ENCODE measurements around the gene DENND6B.
"Not testable (repeated sequence)": the region's sequence is repeated elsewhere in the genome, so short reads cannot be mapped to it uniquely, and the experiment has no call there.

The DENND6B gene

GRCh38 chr22:50322382-50323104, 4.3 kb downstream of the DENND6B start:
- H3K27me3 Mint-ChIP-seq; H3K4me1 Mint-ChIP-seq (ENCODE audit: low read depth); H3K9me3 Mint-ChIP-seq (ENCODE audit: low read depth); H3K36me3 Mint-ChIP-seq; H3K4me3 Mint-ChIP-seq; H3K27ac Mint-ChIP-seq: not testable (repeated sequence)

GRCh38 chr22:50320671-50321325, 6.0 kb downstream of the DENND6B start:
- Mint-ChIP-seq H3K4me3 (no peak overlapping the region), H3K27ac (no peak overlapping the region), H3K27me3 (no peaks in the 10 kb centered on the region), H3K9me3 (ENCODE audit: low read depth) (no peaks in the 10 kb centered on the region), H3K4me1 (ENCODE audit: low read depth) (peaks cover under 1% of the 10 kb centered on the region), H3K36me3 (no peaks in the 10 kb centered on the region)

- H3K4me3 Mint-ChIP-seq, result no peak overlapping the region
- peaks cover 4% of the 10 kb centered on the region for H3K4me1 Mint-ChIP-seq (ENCODE audit: low read depth)
- no peak overlapping the region for H3K27ac Mint-ChIP-seq
- no peaks in the 10 kb centered on the region for H3K27me3 Mint-ChIP-seq
- no peaks in the 10 kb centered on the region for H3K36me3 Mint-ChIP-seq
- H3K9me3 Mint-ChIP-seq (ENCODE audit: low read depth), result no peaks in the 10 kb centered on the region
Measured at GRCh38 chr22:50320116-50320515, 6.7 kb downstream of the DENND6B start.

- Mint-ChIP-seq H3K27ac (no peak overlapping the region), H3K4me3 (no peak overlapping the region), H3K36me3 (no peaks in the 10 kb centered on the region), H3K4me1 (ENCODE audit: low read depth) (peaks cover 7% of the 10 kb centered on the region), H3K9me3 (ENCODE audit: low read depth) (no peaks in the 10 kb centered on the region), H3K27me3 (no peaks in the 10 kb centered on the region)
Measured at GRCh38 chr22:50319503-50319951, 7.3 kb downstream of the DENND6B start.

DNA sequence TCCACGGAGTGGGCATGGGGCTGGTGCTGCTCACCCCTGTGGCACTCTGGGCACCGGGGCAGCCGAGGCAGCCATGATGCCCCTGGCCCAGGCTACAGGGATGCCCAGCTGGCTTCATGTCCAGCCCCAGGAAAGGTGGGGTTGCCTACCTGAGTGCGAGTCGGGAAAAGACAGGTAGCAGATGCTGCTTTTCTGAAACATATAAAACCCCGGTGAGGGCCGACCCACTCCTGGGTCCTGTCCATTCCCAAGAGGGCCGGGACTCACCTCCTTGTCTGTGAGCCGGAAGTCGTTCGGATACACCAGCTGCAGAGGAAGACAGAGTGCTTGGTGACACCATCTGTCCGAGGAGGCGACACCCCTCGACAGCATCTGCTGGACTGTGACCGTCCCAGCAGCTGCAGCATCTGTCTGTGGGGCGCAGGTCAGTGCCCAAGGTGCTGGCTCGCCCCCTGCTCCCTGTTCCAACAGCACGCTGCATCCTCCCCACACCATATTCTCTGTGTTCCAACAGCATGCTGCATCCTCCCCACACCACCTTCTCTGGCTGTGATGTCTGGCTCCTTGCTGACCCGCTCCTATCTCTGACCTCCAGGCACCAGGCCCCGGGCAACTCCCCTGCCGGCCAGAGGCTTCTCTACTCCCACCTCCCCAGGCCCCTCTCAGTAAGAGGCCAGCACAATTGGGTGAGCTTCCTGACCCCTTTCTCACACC, 8.0 kb downstream of the DENND6B start:
- no peaks in the 10 kb centered on the region for H3K9me3 Mint-ChIP-seq (ENCODE audit: low read depth)
- no peak overlapping the region for H3K4me3 Mint-ChIP-seq
- H3K4me1 Mint-ChIP-seq (ENCODE audit: low read depth), result peaks cover 14% of the 10 kb centered on the region
- no peak overlapping the region for H3K27ac Mint-ChIP-seq
- no peaks in the 10 kb centered on the region for H3K36me3 Mint-ChIP-seq
- H3K27me3 Mint-ChIP-seq, result no peaks in the 10 kb centered on the region

GRCh38 chr22:50318356-50318697, 8.5 kb downstream of the DENND6B start:
- no peaks in the 10 kb centered on the region for H3K9me3 Mint-ChIP-seq (ENCODE audit: low read depth)
- H3K27ac Mint-ChIP-seq, result no peak overlapping the region
- H3K4me1 Mint-ChIP-seq (ENCODE audit: low read depth), result peaks cover 16% of the 10 kb centered on the region
- H3K27me3 Mint-ChIP-seq, result no peaks in the 10 kb centered on the region
- H3K4me3 Mint-ChIP-seq, result no peak overlapping the region
- no peaks in the 10 kb centered on the region for H3K36me3 Mint-ChIP-seq

- Mint-ChIP-seq H3K27me3 (no peaks in the 10 kb centered on the region), H3K27ac (no peak overlapping the region), H3K4me1 (ENCODE audit: low read depth) (peaks cover 16% of the 10 kb centered on the region), H3K4me3 (no peak overlapping the region), H3K9me3 (ENCODE audit: low read depth) (no peaks in the 10 kb centered on the region), H3K36me3 (no peaks in the 10 kb centered on the region)
Measured at GRCh38 chr22:50317674-50318073, 9.1 kb downstream of the DENND6B start.

- H3K4me1 Mint-ChIP-seq (ENCODE audit: low read depth), result peaks cover 16% of the 10 kb centered on the region
- H3K27ac Mint-ChIP-seq, result no peak overlapping the region
- H3K4me3 Mint-ChIP-seq, result no peak overlapping the region
- no peaks in the 10 kb centered on the region for H3K27me3 Mint-ChIP-seq
- no peaks in the 10 kb centered on the region for H3K36me3 Mint-ChIP-seq
- H3K9me3 Mint-ChIP-seq (ENCODE audit: low read depth), result no peaks in the 10 kb centered on the region
Measured at GRCh38 chr22:50317178-50317577, 9.6 kb downstream of the DENND6B start.

DNA sequence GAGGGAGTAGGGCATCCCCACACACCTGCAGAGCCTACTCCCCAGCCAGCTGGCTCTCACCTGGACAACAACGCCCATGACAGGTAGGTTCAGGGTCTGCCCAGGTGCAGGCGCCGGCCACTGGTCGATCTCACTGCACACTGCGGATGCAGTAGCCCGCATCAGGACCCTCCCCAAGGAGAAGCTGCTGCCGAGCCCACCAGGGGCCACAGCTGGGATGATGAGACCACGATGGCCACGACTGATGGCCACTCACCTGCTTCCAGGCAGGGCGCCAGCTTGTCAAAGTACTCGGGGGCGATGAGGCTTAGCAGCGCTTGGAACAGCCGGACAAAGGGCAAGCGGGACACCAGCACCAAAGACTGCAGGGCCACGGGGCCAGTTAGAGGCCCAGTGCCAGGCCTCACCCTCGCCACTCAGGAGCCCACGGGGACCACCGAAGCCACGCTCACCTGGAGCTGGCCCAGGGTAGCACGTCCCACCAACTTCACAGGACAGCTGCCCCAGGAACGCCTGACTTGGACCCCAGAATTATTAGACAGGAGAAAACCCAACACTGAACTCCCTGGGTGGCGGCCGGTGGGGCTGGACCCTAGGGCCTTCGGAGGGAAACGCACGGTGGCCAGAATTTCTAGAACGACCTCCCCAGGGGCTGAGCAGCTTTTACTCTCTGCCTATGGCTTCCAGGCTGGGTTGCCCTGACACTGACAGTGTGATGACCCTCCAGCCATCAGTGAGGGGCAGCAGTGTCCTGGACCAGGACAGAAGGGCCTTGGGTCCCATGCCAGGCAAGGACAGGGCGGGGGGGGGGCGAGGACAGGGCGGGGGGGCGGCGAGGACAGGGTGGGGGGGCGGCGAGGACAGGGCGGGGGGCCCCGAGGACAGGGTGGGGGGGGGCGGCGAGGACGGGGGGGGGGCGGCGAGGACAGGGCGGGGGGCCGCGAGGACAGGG, 10.4 kb downstream of the DENND6B start:
- Mint-ChIP-seq H3K4me3 (no peak overlapping the region), H3K27ac (no peak overlapping the region), H3K36me3 (no peaks in the 10 kb centered on the region), H3K4me1 (ENCODE audit: low read depth) (peaks cover 16% of the 10 kb centered on the region), H3K27me3 (no peaks in the 10 kb centered on the region), H3K9me3 (ENCODE audit: low read depth) (no peaks in the 10 kb centered on the region)

- peaks cover 16% of the 10 kb centered on the region for H3K4me1 Mint-ChIP-seq (ENCODE audit: low read depth)
- peak overlapping the region; percentile 64 for H3K4me3 Mint-ChIP-seq
- no peaks in the 10 kb centered on the region for H3K36me3 Mint-ChIP-seq
- peak overlapping the region; percentile 77 for H3K27ac Mint-ChIP-seq
- no peaks in the 10 kb centered on the region for H3K9me3 Mint-ChIP-seq (ENCODE audit: low read depth)
- no peaks in the 10 kb centered on the region for H3K27me3 Mint-ChIP-seq
Measured at GRCh38 chr22:50315289-50316113, 11.3 kb downstream of the DENND6B start.

- H3K27me3 Mint-ChIP-seq, result no peaks in the 10 kb centered on the region
- peak overlapping the region; percentile 93 for H3K27ac Mint-ChIP-seq
- H3K9me3 Mint-ChIP-seq (ENCODE audit: low read depth), result no peaks in the 10 kb centered on the region
- peaks cover 16% of the 10 kb centered on the region for H3K4me1 Mint-ChIP-seq (ENCODE audit: low read depth)
- H3K4me3 Mint-ChIP-seq, result peak overlapping the region; percentile 92
- H3K36me3 Mint-ChIP-seq, result no peaks in the 10 kb centered on the region
Measured at GRCh38 chr22:50314455-50315288, 12.1 kb downstream of the DENND6B start.

DNA sequence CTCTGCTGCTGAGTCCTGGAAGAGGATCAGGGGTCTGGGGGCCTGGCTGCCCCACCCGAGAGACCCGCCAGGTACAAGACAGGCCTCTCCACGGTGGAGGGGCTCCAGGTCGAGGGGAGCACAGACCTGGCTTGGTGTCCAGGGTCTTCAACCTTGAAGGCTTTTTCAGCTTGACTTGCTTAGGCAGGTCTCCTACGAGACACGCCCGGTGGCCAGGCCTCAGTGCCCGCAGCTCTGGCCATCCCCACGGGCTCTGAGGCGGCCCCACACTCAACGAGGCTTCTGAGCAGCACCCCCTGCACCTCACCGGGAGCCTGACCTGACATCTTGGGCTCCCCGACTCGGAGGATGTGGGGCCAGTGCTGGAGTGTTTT, 12.7 kb downstream of the DENND6B start:
- H3K27me3 Mint-ChIP-seq, result no peaks in the 10 kb centered on the region
- peaks cover 16% of the 10 kb centered on the region for H3K4me1 Mint-ChIP-seq (ENCODE audit: low read depth)
- H3K27ac Mint-ChIP-seq, result peak overlapping the region; percentile 93
- H3K4me3 Mint-ChIP-seq, result peak overlapping the region; percentile 92
- H3K9me3 Mint-ChIP-seq (ENCODE audit: low read depth), result no peaks in the 10 kb centered on the region
- no peaks in the 10 kb centered on the region for H3K36me3 Mint-ChIP-seq

DNA sequence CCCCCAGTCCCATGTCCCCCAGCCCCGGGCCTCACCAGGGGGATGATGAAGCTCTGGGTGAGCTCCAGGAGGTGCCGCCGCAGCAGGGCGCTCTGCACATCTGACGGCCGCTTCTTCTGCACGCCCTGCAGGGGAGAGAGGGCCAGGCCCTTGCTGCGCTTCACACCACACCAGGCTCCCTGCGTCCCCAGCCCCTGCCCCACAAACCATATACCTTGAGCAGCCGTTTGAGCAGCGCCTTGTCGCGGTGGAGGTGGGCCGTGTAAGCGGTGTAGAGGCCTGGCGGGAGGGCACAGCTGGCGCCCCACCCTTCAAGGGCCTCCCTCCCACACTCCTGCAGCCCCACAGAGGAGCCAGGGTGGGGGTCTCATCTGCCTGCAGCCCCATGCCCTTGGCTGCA, 13.2 kb downstream of the DENND6B start:
- Mint-ChIP-seq H3K9me3 (ENCODE audit: low read depth) (no peaks in the 10 kb centered on the region), H3K4me1 (ENCODE audit: low read depth) (peaks cover 18% of the 10 kb centered on the region), H3K4me3 (peak overlapping the region; percentile 92), H3K36me3 (no peaks in the 10 kb centered on the region), H3K27ac (no peak overlapping the region), H3K27me3 (peaks cover 2% of the 10 kb centered on the region)

All from activated naive CD8-positive, alpha-beta T cell (primary cell).